GM12873 (cell line): ENCODE measurements around the gene C7.

ENCODE experiments used
- CTCF ChIP-seq: IDR thresholded peaks from 2 replicates; pipeline ENCODE4 v1.5.1; 2012; ENCODE audit warnings: low read depth, mild to moderate bottlenecking, moderate library complexity, low read length, control low read depth; ENCODE audit not compliant: insufficient read depth; ENCODE audit errors: missing control alignments

C7 gene

GRCh38 chr5:40945111-40945510, 35.8 kb downstream of the C7 start:
- no peak for TF ChIP-seq CTCF

- no peak for TF ChIP-seq CTCF
Measured at GRCh38 chr5:40955313-40955712, 46.0 kb downstream of the C7 start.

- TF ChIP-seq CTCF, result no peak
Measured at GRCh38 chr5:40957048-40957447, 47.8 kb downstream of the C7 start.

GRCh38 chr5:40958811-40959210, 49.5 kb downstream of the C7 start:
- no peak for TF ChIP-seq CTCF

- TF ChIP-seq CTCF, result no peak
Measured at GRCh38 chr5:40960037-40960436, 50.7 kb downstream of the C7 start.

- no peak for TF ChIP-seq CTCF
Measured at GRCh38 chr5:40962207-40962955, 53.1 kb downstream of the C7 start.

- TF ChIP-seq CTCF, result no peak
Measured at GRCh38 chr5:40972434-40972833, 63.1 kb downstream of the C7 start.
